IMR-90 (cell line): ENCODE results near the gene COL5A3.
"Not testable (repeated sequence)": the region's sequence is repeated elsewhere in the genome, so short reads cannot be mapped to it uniquely, and the experiment has no call there.

Experiments used
- BHLHE40 ChIP-seq: fragments of 150-350 bp; IDR thresholded peaks from 2 replicates; pipeline ENCODE4 v1.6.1; 2016; ENCODE audit warnings: mild to moderate bottlenecking, low read depth, low read length
- POLR2A ChIP-seq: IDR thresholded peaks from 2 replicates; pipeline ENCODE4 v1.6.1; 2012; ENCODE audit warnings: mild to moderate bottlenecking, low read depth, low read length
- RAD21 ChIP-seq: IDR thresholded peaks from 2 replicates; pipeline ENCODE4 v1.6.1; 2012; ENCODE audit warnings: low read length, improper control_type of control experiment
- TF ChIP-seq, protein P1 (sequence below): conservative IDR thresholded peaks from 2 replicates; pipeline ENCODE4 v1.5.1; 2012; ENCODE audit warnings: mild to moderate bottlenecking, low read depth, low read length, improper control_type of control experiment
- TF ChIP-seq, protein P2 (sequence below): fragments of 150-350 bp; IDR thresholded peaks from 2 replicates; pipeline ENCODE4 v1.6.1; 2016; ENCODE audit warnings: low read depth, mild to moderate bottlenecking, low read length, moderate library complexity, borderline replicate concordance
- TF ChIP-seq, protein P3 (sequence below): fragments of 150-350 bp; IDR thresholded peaks from 2 replicates; pipeline ENCODE4 v1.6.1; 2017; ENCODE audit warnings: mild to moderate bottlenecking, antibody characterized with exemption, low read length, low read depth

- TF ChIP-seq, protein P1, sequence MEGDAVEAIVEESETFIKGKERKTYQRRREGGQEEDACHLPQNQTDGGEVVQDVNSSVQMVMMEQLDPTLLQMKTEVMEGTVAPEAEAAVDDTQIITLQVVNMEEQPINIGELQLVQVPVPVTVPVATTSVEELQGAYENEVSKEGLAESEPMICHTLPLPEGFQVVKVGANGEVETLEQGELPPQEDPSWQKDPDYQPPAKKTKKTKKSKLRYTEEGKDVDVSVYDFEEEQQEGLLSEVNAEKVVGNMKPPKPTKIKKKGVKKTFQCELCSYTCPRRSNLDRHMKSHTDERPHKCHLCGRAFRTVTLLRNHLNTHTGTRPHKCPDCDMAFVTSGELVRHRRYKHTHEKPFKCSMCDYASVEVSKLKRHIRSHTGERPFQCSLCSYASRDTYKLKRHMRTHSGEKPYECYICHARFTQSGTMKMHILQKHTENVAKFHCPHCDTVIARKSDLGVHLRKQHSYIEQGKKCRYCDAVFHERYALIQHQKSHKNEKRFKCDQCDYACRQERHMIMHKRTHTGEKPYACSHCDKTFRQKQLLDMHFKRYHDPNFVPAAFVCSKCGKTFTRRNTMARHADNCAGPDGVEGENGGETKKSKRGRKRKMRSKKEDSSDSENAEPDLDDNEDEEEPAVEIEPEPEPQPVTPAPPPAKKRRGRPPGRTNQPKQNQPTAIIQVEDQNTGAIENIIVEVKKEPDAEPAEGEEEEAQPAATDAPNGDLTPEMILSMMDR, result not testable (repeated sequence)
- TF ChIP-seq, protein P2, sequence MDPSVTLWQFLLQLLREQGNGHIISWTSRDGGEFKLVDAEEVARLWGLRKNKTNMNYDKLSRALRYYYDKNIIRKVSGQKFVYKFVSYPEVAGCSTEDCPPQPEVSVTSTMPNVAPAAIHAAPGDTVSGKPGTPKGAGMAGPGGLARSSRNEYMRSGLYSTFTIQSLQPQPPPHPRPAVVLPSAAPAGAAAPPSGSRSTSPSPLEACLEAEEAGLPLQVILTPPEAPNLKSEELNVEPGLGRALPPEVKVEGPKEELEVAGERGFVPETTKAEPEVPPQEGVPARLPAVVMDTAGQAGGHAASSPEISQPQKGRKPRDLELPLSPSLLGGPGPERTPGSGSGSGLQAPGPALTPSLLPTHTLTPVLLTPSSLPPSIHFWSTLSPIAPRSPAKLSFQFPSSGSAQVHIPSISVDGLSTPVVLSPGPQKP, result not testable (repeated sequence)
- TF ChIP-seq POLR2A, RAD21, BHLHE40: not testable (repeated sequence)
- TF ChIP-seq, protein P3, sequence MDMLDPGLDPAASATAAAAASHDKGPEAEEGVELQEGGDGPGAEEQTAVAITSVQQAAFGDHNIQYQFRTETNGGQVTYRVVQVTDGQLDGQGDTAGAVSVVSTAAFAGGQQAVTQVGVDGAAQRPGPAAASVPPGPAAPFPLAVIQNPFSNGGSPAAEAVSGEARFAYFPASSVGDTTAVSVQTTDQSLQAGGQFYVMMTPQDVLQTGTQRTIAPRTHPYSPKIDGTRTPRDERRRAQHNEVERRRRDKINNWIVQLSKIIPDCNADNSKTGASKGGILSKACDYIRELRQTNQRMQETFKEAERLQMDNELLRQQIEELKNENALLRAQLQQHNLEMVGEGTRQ, result not testable (repeated sequence)
Measured at GRCh38 chr19:10023096-10023495, 12.8 kb upstream of the COL5A3 start.
